CD4-positive, alpha-beta T cell treated with Interferon alpha-2 for 1 hour (primary cell): ENCODE data around the gene FASN.
"Not testable (repeated sequence)": the region's sequence is repeated elsewhere in the genome, so short reads cannot be mapped to it uniquely, and the experiment has no call there.

Experiments
- DNase-seq, 2 donors: peaks; one replicate each; pipeline ENCODE4 v3.0.0-alpha.2; 2020 to 2022

FASN gene

GRCh38 chr17:82054351-82055022 is 43.5 kb downstream of the FASN start:
- DNase-seq: no peak

- DNase-seq: no peak
These were observed 44.3 kb downstream of the FASN start for GRCh38 chr17:82053556-82054263.

GRCh38 chr17:82053130-82053529 is 44.9 kb downstream of the FASN start:
- no peak for DNase-seq

GRCh38 chr17:82052638-82053059 is 45.4 kb downstream of the FASN start:
- DNase-seq: no peak

- DNase-seq: peak; percentile 63 to 81
These were observed 46.0 kb downstream of the FASN start, which contains the start of the genes GPS1 and RFNG for GRCh38 chr17:82051776-82052637. Gene GPS1, plus strand, starts transcription at chr17:82051898. Its CDS starts 34 bp downstream, at chr17:82051932. Gene RFNG, minus strand, starts transcription at chr17:82051811. Its CDS starts 45 bp downstream, at chr17:82051766.

- no peak for DNase-seq
These were observed 47.0 kb downstream of the FASN start for GRCh38 chr17:82050761-82051641.

- DNase-seq: no peak
These were observed 47.8 kb downstream of the FASN start for GRCh38 chr17:82050152-82050760.

GRCh38 chr17:82049521-82049971 is 48.5 kb downstream of the FASN start:
- no peak for DNase-seq

GRCh38 chr17:82049106-82049505 is 48.9 kb downstream of the FASN start:
- no peak for DNase-seq

- no peak for DNase-seq
These were observed 49.5 kb downstream of the FASN start for GRCh38 chr17:82048571-82048971.

- no peak for DNase-seq
These were observed 50.0 kb downstream of the FASN start for GRCh38 chr17:82047914-82048570.

GRCh38 chr17:82047379-82047778 is 50.7 kb downstream of the FASN start:
- no peak for DNase-seq

GRCh38 chr17:82046903-82047302 is 51.1 kb downstream of the FASN start:
- no peak for DNase-seq

- no peak for DNase-seq
These were observed 52.0 kb downstream of the FASN start for GRCh38 chr17:82045936-82046484.

GRCh38 chr17:82043507-82043906 is 54.5 kb downstream of the FASN start:
- no peak for DNase-seq

- DNase-seq: no peak
These were observed 55.4 kb downstream of the FASN start for GRCh38 chr17:82042649-82043048.

- DNase-seq: no peak
These were observed 56.8 kb downstream of the FASN start for GRCh38 chr17:82041144-82041814.

- no peak for DNase-seq
These were observed 58.2 kb downstream of the FASN start for GRCh38 chr17:82039695-82040299.

- not testable (repeated sequence) for DNase-seq
These were observed 59.1 kb downstream of the FASN start for GRCh38 chr17:82038796-82039409.

- DNase-seq: no peak
These were observed 60.2 kb downstream of the FASN start for GRCh38 chr17:82037889-82038195.
